Tibial nerve (tissue), 4 donors: ENCODE results near the gene PRKG1. TPM values are rescaled to one million over a fixed set of nuclear protein-coding genes. Genes with fewer than 3 reads are reported as not detected.
A peak's percentile ranks its signal among the peaks of the same experiment; 100 is the strongest.

Experiments
- DNase-seq, 2 donors: peaks; one replicate each; pipeline ENCODE4 v3.0.0-alpha.2; 2019; ENCODE audit warnings: low spot score in 2 of 2
- H3K27ac ChIP-seq, 4 donors: fragments of 200-600 bp; sonication (generic) in 3 of 4; one replicate each; pipeline ENCODE4 v1.5.1; 2017 to 2019; ENCODE audit warnings: mild to moderate bottlenecking in 1 of 4
- H3K27me3 ChIP-seq, 2 donors: fragments of 200-600 bp; sonication (generic) in 1 of 2; one replicate each; pipeline versions ENCODE4 v1.5.1 to v1.6.0; 2017 to 2019
- H3K36me3 ChIP-seq, 3 donors: fragments of 200-600 bp; sonication (generic); one replicate each; pipeline ENCODE4 v1.5.1; 2018 to 2019
- H3K4me1 ChIP-seq, 4 donors: fragments of 200-600 bp; sonication (generic) in 3 of 4; one replicate each; pipeline ENCODE4 v1.5.1; 2017 to 2019
- H3K4me3 ChIP-seq, 4 donors: fragments of 200-600 bp; sonication (generic) in 3 of 4; one replicate each; pipeline ENCODE4 v1.5.1; 2017 to 2019; ENCODE audit warnings: mild to moderate bottlenecking in 1 of 4, moderate library complexity in 1 of 4
- H3K9me3 ChIP-seq, 4 donors: fragments of 200-600 bp; sonication (generic) in 3 of 4; one replicate each; pipeline ENCODE4 v1.5.1; 2017 to 2019
- CTCF ChIP-seq, 5 experiments: fragments of 200-600 bp in 3 of 5; fragments of 450-650 bp in 2 of 5; sonication (generic) in 3 of 5; IDR thresholded peaks; one replicate each; pipeline ENCODE4 v1.5.1; 2016 to 2019; ENCODE audit warnings: antibody characterized with exemption in 5 of 5, mild to moderate bottlenecking in 3 of 5, moderate library complexity in 2 of 5
- EP300 ChIP-seq, 2 donors: sonication (generic); formaldehyde crosslinking; IDR thresholded peaks; one replicate each; pipeline ENCODE4 v1.6.1; 2017; ENCODE audit warnings: antibody characterized with exemption in 2 of 2, mild to moderate bottlenecking in 1 of 2
- POLR2A ChIP-seq, 2 donors: fragments of 450-650 bp; IDR thresholded peaks; one replicate each; pipeline ENCODE4 v1.6.1; 2017; ENCODE audit warnings: antibody characterized with exemption in 2 of 2, mild to moderate bottlenecking in 2 of 2, moderate library complexity in 2 of 2
- WGBS, 2 donors: methylation state at CpG; one replicate each; pipeline ENCODE4 v1.1.5; 2018; 5-methylcytosine and 5-hydroxymethylcytosine counted together
- total RNA-seq, 4 donors: library from RNA; depleted of rRNA; stranded (reverse); fragments of >200 nt; gene quantifications; one replicate each; pipeline ENCODE4 v1.1.0, GENCODE V29; 2016

The PRKG1 gene
- total RNA-seq, 4 donors from 2014 or later, result 8.7 to 35.0 (median 14.8) TPM

DNA sequence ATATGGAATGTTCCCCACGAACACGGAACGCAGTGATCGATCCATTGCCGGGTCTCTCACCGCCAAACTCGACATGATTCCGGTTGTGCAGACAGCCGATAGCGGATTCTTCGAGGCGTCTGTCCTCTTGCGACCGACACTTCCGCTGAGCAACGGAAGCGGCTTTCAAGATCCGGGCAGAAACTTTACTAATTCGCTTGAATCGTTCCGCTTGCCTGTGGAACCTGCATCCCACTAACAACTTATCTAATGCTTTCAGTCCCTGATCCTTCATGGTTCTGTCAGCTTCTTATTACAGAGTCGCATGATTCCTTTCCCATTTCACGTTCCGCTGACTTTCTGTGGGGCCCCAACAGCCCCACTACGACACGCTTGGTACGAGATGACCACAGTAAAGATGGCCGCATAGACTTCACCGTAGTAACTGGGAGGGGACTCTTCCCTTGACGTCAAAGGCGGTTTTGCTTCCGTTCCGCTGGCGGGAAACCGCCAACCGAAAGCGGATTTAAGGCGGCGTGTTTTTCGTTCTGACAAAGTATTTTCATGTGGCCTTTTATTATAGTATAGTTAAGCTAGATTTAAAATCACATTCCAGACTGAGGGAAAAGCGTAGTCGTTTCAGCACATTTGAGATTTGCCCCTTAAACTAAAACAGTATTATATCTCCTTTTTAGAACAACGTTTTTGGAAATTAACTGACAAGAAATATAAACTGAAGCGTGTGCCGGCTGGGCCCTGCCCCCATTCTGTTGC lies 625.4 kb downstream of the PRKG1 start, which contains the start of gene CSTF2T:
Gene CSTF2T (minus strand): TSS at position 121 of the 753 bp plus-strand sequence. CDS start 46 bp downstream, at position 75.
- H3K36me3 ChIP-seq, result peaks cover 0 to 9% (median 0%) of the 10 kb centered on the region in 3 donors
- peak within 1 kb of the TSS; percentile 87 to 97 (median 93) for H3K27ac ChIP-seq
- no peaks in the 10 kb centered on the region for H3K9me3 ChIP-seq
- no peaks in the 10 kb centered on the region for H3K27me3 ChIP-seq
- peak; percentile 72 to 90 for DNase-seq
- TF ChIP-seq EP300 (IDR thresholded peaks at IDR 0.05), result peak; percentile 69 to 93
- peak in 1 of 5 experiments; percentile 22 for TF ChIP-seq CTCF (IDR thresholded peaks at IDR 0.05)
- peak; percentile 48 to 56 for TF ChIP-seq POLR2A (IDR thresholded peaks at IDR 0.05)
- H3K4me1 ChIP-seq, result peaks cover 0 to 51% (median 25%) of the 10 kb centered on the region in 4 donors
- peak within 1 kb of the TSS; percentile 60 to 86 (median 75) for H3K4me3 ChIP-seq
- 0% methylated on average over 42 to 45 of the region's 45 CpGs for WGBS, 2 donors

GRCh38 chr10:51700228-51700817 lies 626.0 kb downstream of the PRKG1 start:
- no peaks in the 10 kb centered on the region for H3K9me3 ChIP-seq
- WGBS, 2 donors, result 16 to 32% methylated on average over 12 of the region's 12 CpGs
- peak overlapping the region; percentile 60 to 86 (median 75) for H3K4me3 ChIP-seq
- H3K36me3 ChIP-seq, result peaks cover 0 to 9% (median 0%) of the 10 kb centered on the region in 3 donors
- peak in 1 of 2 donors; percentile 40 for DNase-seq
- TF ChIP-seq EP300 (IDR thresholded peaks at IDR 0.05), result no peak
- no peak for TF ChIP-seq CTCF (IDR thresholded peaks at IDR 0.05)
- no peak for TF ChIP-seq POLR2A (IDR thresholded peaks at IDR 0.05)
- H3K4me1 ChIP-seq, result peaks cover 0 to 44% (median 25%) of the 10 kb centered on the region in 4 donors
- peak overlapping the region; percentile 87 to 97 (median 93) for H3K27ac ChIP-seq
- no peaks in the 10 kb centered on the region for H3K27me3 ChIP-seq

GRCh38 chr10:51705774-51706173 lies 631.5 kb downstream of the PRKG1 start:
- H3K4me3 ChIP-seq, result no peak overlapping the region
- no peaks in the 10 kb centered on the region for H3K9me3 ChIP-seq
- no peaks in the 10 kb centered on the region for H3K27me3 ChIP-seq
- H3K27ac ChIP-seq, result no peak overlapping the region
- H3K36me3 ChIP-seq, result no peaks in the 10 kb centered on the region
- no peak for DNase-seq
- WGBS, 2 donors, result 79 to 81% methylated on average over 3 of the region's 3 CpGs
- TF ChIP-seq POLR2A (IDR thresholded peaks at IDR 0.05) (no peak), EP300 (IDR thresholded peaks at IDR 0.05) (no peak), CTCF (IDR thresholded peaks at IDR 0.05) (no peak)
- H3K4me1 ChIP-seq, result peaks cover 0 to 7% (median 0%) of the 10 kb centered on the region in 4 donors

- Histone ChIP-seq H3K27ac (peak overlapping the region in 1 of 4 donors; percentile 52), H3K9me3 (no peaks in the 10 kb centered on the region), H3K36me3 (no peaks in the 10 kb centered on the region), H3K4me3 (no peak overlapping the region), H3K4me1 (peaks cover 0 to 6% (median 0%) of the 10 kb centered on the region in 4 donors), H3K27me3 (no peaks in the 10 kb centered on the region)
- WGBS, 2 donors, result 66 to 80% methylated on average over 3 of the region's 3 CpGs
- TF ChIP-seq EP300 (IDR thresholded peaks at IDR 0.05) (peak in 1 of 2 donors; percentile 44), POLR2A (IDR thresholded peaks at IDR 0.05) (no peak)
- DNase-seq, result peak; percentile 37 to 54
Observed at GRCh38 chr10:51706225-51706624, 631.9 kb downstream of the PRKG1 start.

GRCh38 chr10:51707392-51707791 lies 633.1 kb downstream of the PRKG1 start:
- WGBS, 2 donors, result 86% methylated on average over 6 of the region's 6 CpGs
- H3K27me3 ChIP-seq, result no peaks in the 10 kb centered on the region
- H3K4me3 ChIP-seq, result no peak overlapping the region
- H3K36me3 ChIP-seq, result no peaks in the 10 kb centered on the region
- TF ChIP-seq POLR2A (IDR thresholded peaks at IDR 0.05) (no peak), EP300 (IDR thresholded peaks at IDR 0.05) (no peak), CTCF (IDR thresholded peaks at IDR 0.05) (no peak)
- no peaks in the 10 kb centered on the region for H3K9me3 ChIP-seq
- H3K27ac ChIP-seq, result no peak overlapping the region
- H3K4me1 ChIP-seq, result peaks cover 0 to 6% (median 0%) of the 10 kb centered on the region in 4 donors
- no peak for DNase-seq
